ENCODE data around the gene UBXN7. TPM values are rescaled to one million over a fixed set of nuclear protein-coding genes. Genes with fewer than 3 reads are reported as not detected.
"Not testable (repeated sequence)": the region's sequence is repeated elsewhere in the genome, so short reads cannot be mapped to it uniquely, and the experiment has no call there.

Gene UBXN7, protein sequence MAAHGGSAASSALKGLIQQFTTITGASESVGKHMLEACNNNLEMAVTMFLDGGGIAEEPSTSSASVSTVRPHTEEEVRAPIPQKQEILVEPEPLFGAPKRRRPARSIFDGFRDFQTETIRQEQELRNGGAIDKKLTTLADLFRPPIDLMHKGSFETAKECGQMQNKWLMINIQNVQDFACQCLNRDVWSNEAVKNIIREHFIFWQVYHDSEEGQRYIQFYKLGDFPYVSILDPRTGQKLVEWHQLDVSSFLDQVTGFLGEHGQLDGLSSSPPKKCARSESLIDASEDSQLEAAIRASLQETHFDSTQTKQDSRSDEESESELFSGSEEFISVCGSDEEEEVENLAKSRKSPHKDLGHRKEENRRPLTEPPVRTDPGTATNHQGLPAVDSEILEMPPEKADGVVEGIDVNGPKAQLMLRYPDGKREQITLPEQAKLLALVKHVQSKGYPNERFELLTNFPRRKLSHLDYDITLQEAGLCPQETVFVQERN
- 10.3 and 10.8 TPM in 2 replicates for total RNA-seq (2014; rRNA removed; shearing (Covaris generic))
- polyA plus RNA-seq (2014; cell fraction: nucleus; rRNA removed): 4.2 and 4.5 TPM in 2 replicates

DNA sequence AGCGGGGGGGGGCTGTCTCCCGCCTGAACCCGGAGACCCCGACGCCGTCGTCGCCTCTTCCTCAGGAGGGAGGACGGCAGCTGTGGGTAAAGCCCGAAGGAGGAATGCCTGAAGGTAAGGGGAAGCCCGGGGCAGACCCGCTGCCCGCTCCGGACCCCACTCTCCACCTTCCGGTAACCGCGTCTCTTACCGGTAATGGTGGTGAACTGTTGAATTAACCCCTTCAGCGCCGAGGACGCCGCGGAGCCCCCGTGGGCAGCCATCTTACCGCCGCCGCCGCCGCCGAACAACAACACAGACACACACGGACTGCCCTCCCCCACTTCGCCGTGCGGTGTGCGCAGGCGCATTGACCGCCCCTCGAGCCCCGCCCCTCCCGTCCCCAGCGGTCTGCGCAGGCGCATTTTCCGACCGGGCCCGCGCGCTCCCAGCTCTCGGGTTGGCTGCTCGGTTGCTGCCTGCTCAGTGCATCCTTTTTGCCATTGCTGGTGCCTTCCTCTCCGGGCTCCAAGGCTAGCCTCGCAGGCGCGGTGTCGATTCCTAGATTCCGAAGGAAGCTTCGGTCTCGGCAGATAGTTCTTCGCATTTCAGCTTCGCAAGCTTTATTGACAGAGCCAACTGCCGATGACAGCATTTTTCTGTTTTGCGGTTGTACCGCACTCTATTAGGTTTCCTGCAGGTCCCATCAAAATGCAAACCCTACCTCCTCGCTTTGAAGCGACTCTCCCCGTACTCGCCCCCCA, at the start of gene UBXN7:
Gene UBXN7, minus strand, starts transcription at position 291 of the 743 bp plus-strand sequence. Its CDS starts 28 bp downstream, at position 263.
- DNase-seq (ENCODE audit: extremely low read depth, low read depth): peak; percentile 87

DNA sequence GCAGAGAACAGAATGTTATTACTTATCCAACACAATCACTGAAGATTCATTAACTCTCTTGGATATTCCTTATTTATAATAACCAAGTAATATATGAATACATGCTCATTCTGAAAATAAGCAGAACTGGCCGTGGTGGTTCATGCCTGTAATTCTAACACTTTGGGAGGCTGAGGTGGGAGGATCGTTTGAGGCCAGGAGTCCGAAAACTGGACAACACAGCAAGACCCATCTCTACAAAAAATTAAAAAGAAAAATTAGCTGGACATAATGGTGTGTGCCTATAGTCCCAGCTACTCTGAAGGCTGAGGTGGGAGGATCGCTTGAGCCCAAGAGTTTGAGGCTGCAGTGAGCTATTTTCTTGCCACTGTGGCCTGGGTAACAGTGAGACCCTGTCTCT, 45.5 kb upstream of the UBXN7 start:
- DNase-seq (ENCODE audit: extremely low read depth, low read depth): no peak

- DNase-seq (ENCODE audit: extremely low read depth, low read depth): no peak
Measured at GRCh38 chr3:196472286-196472685, 40.1 kb upstream of the UBXN7 start.

- no peak for DNase-seq (ENCODE audit: extremely low read depth, low read depth)
Measured at GRCh38 chr3:196471551-196471950, 39.3 kb upstream of the UBXN7 start.

DNA sequence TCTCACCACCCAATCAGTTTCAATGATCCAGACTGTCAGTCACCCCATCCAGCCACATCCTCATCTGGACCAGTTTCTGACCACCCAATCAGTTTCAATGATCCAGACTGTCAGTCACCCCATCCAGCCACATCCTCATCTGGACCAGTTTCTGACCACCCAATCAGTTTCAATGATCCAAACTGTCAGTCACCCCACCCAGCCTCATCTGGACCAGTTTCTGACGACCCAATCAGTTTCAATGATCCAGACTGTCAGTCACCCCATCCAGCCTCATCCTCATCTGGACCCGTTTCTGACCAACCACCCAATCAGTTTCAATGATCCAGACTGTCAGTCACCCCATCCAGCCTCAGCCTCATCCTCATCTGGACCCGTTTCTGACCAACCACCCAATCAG, 38.0 kb upstream of the UBXN7 start:
- not testable (repeated sequence) for DNase-seq (ENCODE audit: extremely low read depth, low read depth)

DNA sequence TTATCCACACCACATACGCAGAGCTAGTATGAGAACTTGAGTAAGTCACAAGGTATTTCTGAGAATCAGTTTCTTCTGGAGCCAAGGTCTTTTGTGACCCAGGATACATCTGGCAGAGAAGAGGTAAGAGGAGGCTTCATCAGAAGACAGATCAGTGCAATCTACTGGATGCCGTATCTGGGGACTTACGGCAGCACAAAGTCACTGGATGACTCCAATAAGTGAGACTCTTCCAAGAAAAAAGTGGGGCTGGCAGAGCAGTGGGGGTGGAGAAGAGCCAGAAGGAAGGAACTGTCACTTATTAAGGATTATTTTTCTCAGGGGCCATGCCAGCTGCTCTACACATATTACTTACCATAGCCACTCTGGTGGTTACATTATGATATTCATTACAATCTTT, 31.6 kb upstream of the UBXN7 start:
- DNase-seq (ENCODE audit: extremely low read depth, low read depth): no peak

GRCh38 chr3:196463478-196463756, 31.2 kb upstream of the UBXN7 start:
- DNase-seq (ENCODE audit: extremely low read depth, low read depth): no peak

- DNase-seq (ENCODE audit: extremely low read depth, low read depth): not testable (repeated sequence)
Measured at GRCh38 chr3:196462680-196463477, 30.7 kb upstream of the UBXN7 start.

- DNase-seq (ENCODE audit: extremely low read depth, low read depth): no peak
Measured at GRCh38 chr3:196458063-196458462, 25.8 kb upstream of the UBXN7 start.

GRCh38 chr3:196457470-196457869, 25.2 kb upstream of the UBXN7 start:
- not testable (repeated sequence) for DNase-seq (ENCODE audit: extremely low read depth, low read depth)

DNA sequence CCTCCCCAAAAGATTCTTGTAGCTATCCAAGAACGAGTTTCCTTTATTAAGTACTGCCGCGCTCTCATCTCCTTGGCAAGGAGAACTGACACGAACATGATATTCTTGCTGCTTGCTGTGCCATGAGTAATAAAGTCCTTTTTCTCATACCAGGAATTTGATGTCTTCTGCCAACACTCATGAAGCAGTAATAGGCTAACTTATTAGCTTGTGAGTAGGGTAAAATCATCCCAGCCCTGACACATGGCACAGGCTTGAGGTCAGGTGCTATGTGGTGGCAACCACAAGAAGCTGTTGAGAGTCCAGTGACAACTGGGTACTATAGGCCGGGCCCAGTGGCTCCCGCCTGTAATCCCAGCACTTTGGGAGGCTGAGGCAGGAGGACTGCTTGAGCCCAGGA, 22.7 kb upstream of the UBXN7 start:
- DNase-seq (ENCODE audit: extremely low read depth, low read depth): no peak

DNA sequence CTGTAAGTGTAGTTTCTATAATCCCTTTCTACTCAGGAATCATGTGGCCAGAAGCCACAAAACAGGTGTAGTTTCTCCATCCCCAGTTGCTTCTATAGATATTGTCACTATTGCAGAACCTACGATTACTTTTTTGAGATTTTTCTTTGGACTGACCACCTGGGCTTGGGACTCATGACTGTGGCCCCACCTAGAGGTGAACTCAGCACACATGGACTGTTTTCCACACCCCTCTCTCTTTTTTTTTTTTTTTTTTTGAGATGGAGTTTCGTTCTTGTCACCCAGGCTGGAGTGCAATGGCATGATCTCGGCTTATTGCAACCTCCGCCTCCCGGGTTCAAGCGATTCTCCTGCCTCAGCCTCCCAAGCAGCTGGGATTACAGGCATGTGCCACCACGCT, 13.2 kb upstream of the UBXN7 start:
- DNase-seq (ENCODE audit: extremely low read depth, low read depth): not testable (repeated sequence)

GRCh38 chr3:196444500-196444894, 12.3 kb upstream of the UBXN7 start:
- DNase-seq (ENCODE audit: extremely low read depth, low read depth): no peak

DNA sequence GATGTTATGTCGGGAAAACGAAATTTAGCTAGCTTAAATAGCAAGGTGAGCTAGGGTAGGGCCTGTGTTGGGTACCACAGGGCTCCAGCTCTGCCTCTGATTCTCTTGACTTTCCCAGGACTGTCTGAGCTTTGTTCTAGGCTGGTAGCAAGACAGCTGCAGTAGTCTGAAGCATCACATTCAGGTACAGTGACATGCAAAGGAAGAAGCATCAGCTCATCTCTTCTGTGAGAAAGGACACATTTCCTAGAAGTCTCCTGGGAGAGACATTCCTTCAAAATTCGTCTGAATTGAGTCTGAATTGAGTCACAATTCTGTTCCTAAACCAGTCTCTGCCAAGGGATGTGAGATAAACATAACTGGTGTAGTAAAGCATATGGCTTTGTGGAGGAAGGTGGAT, 8.5 kb upstream of the UBXN7 start:
- no peak for DNase-seq (ENCODE audit: extremely low read depth, low read depth)

DNA sequence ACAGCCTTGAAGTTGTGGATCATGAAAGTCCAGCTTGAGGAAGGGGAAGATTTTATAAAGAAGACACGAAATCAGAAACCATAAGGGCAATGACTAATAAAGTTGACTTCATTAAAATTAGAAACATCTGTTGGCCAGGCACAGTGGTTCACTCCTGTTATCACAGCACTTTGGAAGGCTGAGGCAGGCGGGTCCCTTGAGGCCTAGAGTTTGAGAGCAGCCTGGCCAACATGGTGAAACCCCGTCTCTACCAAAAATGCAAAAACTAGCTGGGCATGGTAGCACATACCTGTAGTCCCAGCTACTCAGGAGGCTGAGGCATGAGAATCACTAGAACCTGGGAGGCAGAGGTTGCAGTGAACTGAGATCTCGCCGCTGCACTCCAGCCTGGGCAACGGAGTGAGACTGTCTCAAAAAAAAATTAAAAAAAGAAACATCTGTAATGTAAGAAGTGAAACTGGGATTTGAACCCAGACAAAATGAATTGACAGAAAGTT, 7.9 kb upstream of the UBXN7 start:
- DNase-seq (ENCODE audit: extremely low read depth, low read depth): no peak

DNA sequence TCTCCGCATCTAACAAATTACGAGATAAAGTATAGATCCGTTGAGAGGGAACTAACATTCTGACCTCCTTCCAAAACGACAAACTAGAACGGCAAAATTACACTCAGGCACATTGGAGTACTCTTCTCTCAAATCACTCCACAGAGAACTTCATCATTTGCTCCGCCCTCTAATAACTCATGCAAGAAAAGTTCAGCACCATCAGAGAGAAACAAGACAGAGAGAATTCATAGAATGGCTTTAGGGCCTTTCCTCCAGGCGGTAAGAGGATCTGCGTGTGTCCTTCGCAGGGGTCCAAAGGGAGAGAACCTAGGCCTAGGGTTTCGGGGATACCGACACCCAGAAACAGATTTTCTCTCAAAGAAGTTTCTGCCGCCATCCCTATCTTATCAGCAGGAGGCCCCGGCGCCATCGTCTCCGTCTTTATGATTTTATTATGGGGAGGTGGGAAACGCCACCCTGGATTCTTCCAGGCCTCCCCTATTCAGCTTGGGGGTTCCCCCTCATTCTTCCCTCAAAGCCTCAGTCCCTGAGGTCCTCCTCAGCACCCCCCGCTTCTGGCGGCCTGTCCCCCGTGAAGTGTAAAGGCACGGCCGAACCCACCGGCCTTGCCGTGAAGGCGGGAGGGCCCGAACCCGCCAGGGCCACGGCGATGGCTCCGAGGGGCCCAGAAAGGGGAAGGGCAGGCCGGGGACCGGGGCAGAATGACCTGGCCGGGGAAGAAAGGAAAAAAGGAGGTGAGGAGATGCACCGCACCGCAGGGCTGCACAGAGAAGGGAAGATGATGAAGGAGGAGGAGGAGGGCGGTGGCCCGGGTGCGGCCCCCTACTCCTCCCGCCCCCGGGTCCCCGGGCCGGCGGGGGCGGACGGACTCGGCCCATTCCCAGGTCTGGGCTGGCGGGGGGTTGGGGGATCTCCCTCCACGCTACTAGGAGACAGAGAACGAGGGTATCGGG, 768 bp downstream of the UBXN7 start:
- DNase-seq (ENCODE audit: extremely low read depth, low read depth): no peak

GRCh38 chr3:196428041-196428440, 4.2 kb downstream of the UBXN7 start:
- no peak for DNase-seq (ENCODE audit: extremely low read depth, low read depth)

GRCh38 chr3:196424421-196424820, 7.8 kb downstream of the UBXN7 start:
- DNase-seq (ENCODE audit: extremely low read depth, low read depth): not testable (repeated sequence)

- DNase-seq (ENCODE audit: extremely low read depth, low read depth): no peak
Measured at GRCh38 chr3:196423044-196423781, 9.0 kb downstream of the UBXN7 start.

Measured in NCI-H460 (cell line).